MM.1S (cell line): ENCODE measurements around the gene MMP11.

Experiments used
- DNase-seq: peaks from one replicate; pipeline ENCODE4 v3.0.0-alpha.2; 2015
- H2AFZ ChIP-seq: fragments of 300-600 bp; sonication (generic); 2 replicates; pipeline ENCODE4 v1.6.0; 2016; ENCODE audit warnings: antibody characterized with exemption, low read length
- H3F3A ChIP-seq: fragments of 300-600 bp; sonication (generic); 2 replicates; pipeline ENCODE4 v1.6.1; 2016; ENCODE audit warnings: mild to moderate bottlenecking, antibody characterized with exemption, low read length, moderate library complexity, mixed read lengths; ENCODE audit not compliant: insufficient read depth
- H3K27ac ChIP-seq: fragments of 300-600 bp; sonication (generic); 2 replicates; pipeline ENCODE4 v1.5.1; 2016; ENCODE audit warnings: mild to moderate bottlenecking, low read length
- H3K27me3 ChIP-seq: fragments of 300-600 bp; sonication (generic); replicated peaks from 2 replicates; pipeline ENCODE4 v1.6.0; 2016; ENCODE audit warnings: low read length; ENCODE audit not compliant: insufficient read depth
- H3K36me3 ChIP-seq: fragments of 300-600 bp; sonication (generic); replicated peaks from 2 replicates; pipeline ENCODE4 v1.6.1; 2016; ENCODE audit warnings: mild to moderate bottlenecking, low read length, mixed read lengths; ENCODE audit not compliant: insufficient read depth
- H3K4me1 ChIP-seq: fragments of 300-600 bp; sonication (generic); 2 replicates; pipeline ENCODE4 v1.6.1; 2016; ENCODE audit warnings: low read length, mixed read lengths
- H3K4me2 ChIP-seq: fragments of 300-600 bp; sonication (generic); 2 replicates; pipeline ENCODE4 v1.6.0; 2016; ENCODE audit warnings: low read depth, low read length
- H3K4me3 ChIP-seq: fragments of 300-600 bp; sonication (generic); 2 replicates; pipeline ENCODE4 v1.5.1; 2016; ENCODE audit warnings: low read length, mixed read lengths
- H3K79me2 ChIP-seq: fragments of 300-600 bp; sonication (generic); 2 replicates; pipeline ENCODE4 v1.6.1; 2016; ENCODE audit warnings: mixed run types, low read length, mixed read lengths
- H3K9ac ChIP-seq: fragments of 300-600 bp; sonication (generic); 2 replicates; pipeline ENCODE4 v1.6.1; 2016; ENCODE audit warnings: low read length, mixed read lengths
- H3K9me2 ChIP-seq: fragments of 300-600 bp; sonication (generic); replicated peaks from 2 replicates; pipeline ENCODE4 v1.6.1; 2016; ENCODE audit warnings: mild to moderate bottlenecking, low read length, mixed read lengths; ENCODE audit not compliant: insufficient read depth
- H3K9me3 ChIP-seq: fragments of 300-600 bp; sonication (generic); replicated peaks from 2 replicates; pipeline ENCODE4 v1.6.1; 2016; ENCODE audit warnings: mild to moderate bottlenecking, low read length, mixed read lengths; ENCODE audit not compliant: insufficient read depth
- H4K20me1 ChIP-seq: fragments of 300-600 bp; sonication (generic); 2 replicates; pipeline ENCODE4 v1.6.1; 2016; ENCODE audit warnings: mild to moderate bottlenecking, low read length, moderate library complexity, mixed read lengths; ENCODE audit not compliant: insufficient read depth
- EZH2 ChIP-seq: fragments of 300-600 bp; sonication (generic); optimal IDR thresholded peaks from 2 replicates; pipeline ENCODE3; 2017; ENCODE audit warnings: low read depth, mild to moderate bottlenecking, antibody characterized with exemption, low read length, mixed read lengths
- EZH2phosphoT487 ChIP-seq: fragments of 300-600 bp; sonication (generic); IDR thresholded peaks from 2 replicates; pipeline ENCODE4 v1.6.1; 2018; ENCODE audit warnings: antibody characterized with exemption, low read length
- TF ChIP-seq, protein P1 (sequence below): fragments of 300-600 bp; sonication (generic); IDR thresholded peaks from 2 replicates; pipeline ENCODE4 v1.5.1; 2016; ENCODE audit warnings: antibody characterized with exemption, low read length, mixed read lengths

MMP11 gene

DNA sequence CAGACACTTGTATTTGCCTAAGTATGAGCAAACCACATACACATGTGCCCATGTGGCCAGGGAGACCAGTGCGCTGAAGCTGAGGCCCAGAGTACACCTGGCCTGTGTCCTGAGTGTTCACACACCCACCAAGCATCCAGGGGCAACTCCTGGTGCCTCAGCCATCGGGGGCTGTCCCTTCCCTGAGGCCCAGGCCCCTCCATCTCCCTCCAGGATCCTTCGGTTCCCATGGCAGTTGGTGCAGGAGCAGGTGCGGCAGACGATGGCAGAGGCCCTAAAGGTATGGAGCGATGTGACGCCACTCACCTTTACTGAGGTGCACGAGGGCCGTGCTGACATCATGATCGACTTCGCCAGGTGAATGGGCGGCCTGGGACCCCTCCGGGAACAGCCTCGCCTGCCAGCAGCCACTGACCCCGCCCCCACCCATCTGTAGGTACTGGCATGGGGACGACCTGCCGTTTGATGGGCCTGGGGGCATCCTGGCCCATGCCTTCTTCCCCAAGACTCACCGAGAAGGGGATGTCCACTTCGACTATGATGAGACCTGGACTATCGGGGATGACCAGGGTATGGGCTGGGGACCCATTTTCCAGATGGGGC, 7.6 kb downstream of the MMP11 start:
- H3K36me3 ChIP-seq = no peaks in the 10 kb centered on the region
- H2AFZ ChIP-seq = no peak overlapping the region
- DNase-seq = no peak

DNA sequence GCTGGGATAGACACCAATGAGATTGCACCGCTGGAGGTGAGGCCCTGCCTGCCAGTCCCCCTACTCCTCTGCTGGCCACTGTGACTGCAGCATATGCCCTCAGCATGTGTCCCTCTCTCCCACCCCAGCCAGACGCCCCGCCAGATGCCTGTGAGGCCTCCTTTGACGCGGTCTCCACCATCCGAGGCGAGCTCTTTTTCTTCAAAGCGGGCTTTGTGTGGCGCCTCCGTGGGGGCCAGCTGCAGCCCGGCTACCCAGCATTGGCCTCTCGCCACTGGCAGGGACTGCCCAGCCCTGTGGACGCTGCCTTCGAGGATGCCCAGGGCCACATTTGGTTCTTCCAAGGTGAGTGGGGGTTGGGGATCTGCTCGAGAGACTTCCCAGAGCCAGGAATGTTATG, 8.4 kb downstream of the MMP11 start:
- Histone ChIP-seq H3K4me3 (no peak overlapping the region), H3K9me2 (no peaks in the 10 kb centered on the region), H3K79me2 (no peaks in the 10 kb centered on the region), H3F3A (peaks cover 5% of the 10 kb centered on the region), H3K4me1 (peaks cover 5% of the 10 kb centered on the region; the same call in 1 of the 2 replicates), H3K4me2 (no peak overlapping the region), H3K36me3 (no peaks in the 10 kb centered on the region), H4K20me1 (no peaks in the 10 kb centered on the region), H3K27me3 (no peaks in the 10 kb centered on the region), H3K9me3 (no peaks in the 10 kb centered on the region), H3K9ac (no peak overlapping the region), H3K27ac (no peak overlapping the region), H2AFZ (no peak overlapping the region)
- TF ChIP-seq EZH2phosphoT487 = no peak
- TF ChIP-seq, protein P1, sequence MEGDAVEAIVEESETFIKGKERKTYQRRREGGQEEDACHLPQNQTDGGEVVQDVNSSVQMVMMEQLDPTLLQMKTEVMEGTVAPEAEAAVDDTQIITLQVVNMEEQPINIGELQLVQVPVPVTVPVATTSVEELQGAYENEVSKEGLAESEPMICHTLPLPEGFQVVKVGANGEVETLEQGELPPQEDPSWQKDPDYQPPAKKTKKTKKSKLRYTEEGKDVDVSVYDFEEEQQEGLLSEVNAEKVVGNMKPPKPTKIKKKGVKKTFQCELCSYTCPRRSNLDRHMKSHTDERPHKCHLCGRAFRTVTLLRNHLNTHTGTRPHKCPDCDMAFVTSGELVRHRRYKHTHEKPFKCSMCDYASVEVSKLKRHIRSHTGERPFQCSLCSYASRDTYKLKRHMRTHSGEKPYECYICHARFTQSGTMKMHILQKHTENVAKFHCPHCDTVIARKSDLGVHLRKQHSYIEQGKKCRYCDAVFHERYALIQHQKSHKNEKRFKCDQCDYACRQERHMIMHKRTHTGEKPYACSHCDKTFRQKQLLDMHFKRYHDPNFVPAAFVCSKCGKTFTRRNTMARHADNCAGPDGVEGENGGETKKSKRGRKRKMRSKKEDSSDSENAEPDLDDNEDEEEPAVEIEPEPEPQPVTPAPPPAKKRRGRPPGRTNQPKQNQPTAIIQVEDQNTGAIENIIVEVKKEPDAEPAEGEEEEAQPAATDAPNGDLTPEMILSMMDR = no peak
- DNase-seq = no peak

More for the DNA sequence above, 7.6 kb downstream of the MMP11 start:
- H3K9me3 ChIP-seq = no peaks in the 10 kb centered on the region
- no peak overlapping the region for H3K4me2 ChIP-seq
- H3K9ac ChIP-seq = no peak overlapping the region
- no peaks in the 10 kb centered on the region for H4K20me1 ChIP-seq
- H3K9me2 ChIP-seq = no peaks in the 10 kb centered on the region
- H3K27ac ChIP-seq = no peak overlapping the region
- TF ChIP-seq EZH2phosphoT487 (no peak), EZH2 (no peak)
- TF ChIP-seq, protein P1 = no peak
- H3K4me1 ChIP-seq = no peaks in the 10 kb centered on the region
- H3K79me2 ChIP-seq = no peaks in the 10 kb centered on the region
- no peak overlapping the region for H3K4me3 ChIP-seq
- H3K27me3 ChIP-seq = no peaks in the 10 kb centered on the region
- no peaks in the 10 kb centered on the region for H3F3A ChIP-seq

DNA sequence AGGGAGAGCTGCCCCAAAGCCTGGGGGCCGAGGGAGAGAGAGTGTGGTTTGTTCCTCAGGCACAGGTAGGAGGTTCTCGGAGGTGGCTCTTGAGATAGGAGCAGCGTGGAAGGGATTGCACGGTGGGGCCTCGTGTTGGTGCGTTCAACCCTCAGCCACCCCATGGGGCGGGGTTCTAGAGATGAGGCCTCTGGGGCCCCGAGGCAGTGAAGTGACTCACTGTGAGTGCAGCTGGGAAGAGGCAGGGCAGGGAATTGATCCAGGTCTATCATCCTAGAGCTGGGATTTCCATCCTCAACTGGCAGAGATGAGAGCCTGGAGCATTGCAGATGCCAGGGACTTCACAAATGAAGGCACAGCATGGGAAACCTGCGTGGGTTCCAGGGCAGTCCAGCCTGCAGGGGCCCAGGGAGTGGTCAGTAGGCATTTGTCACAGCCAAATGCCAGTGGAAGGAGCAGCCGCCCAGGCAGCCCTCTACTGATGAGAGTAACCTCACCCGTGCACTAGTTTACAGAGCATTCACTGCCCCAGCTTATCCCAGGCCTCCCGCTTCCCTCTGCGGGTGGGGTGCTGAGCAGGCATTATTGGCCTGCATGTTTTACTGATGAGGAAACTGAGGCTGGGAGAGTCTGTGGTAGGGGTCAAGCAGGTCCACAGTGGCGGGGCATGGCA, 9.0 kb downstream of the MMP11 start:
- Histone ChIP-seq H3K9me2 (no peaks in the 10 kb centered on the region), H3K4me3 (no peak overlapping the region), H3F3A (peaks cover 10% of the 10 kb centered on the region), H4K20me1 (no peaks in the 10 kb centered on the region), H2AFZ (no peak overlapping the region), H3K9ac (no peak overlapping the region), H3K4me1 (peaks cover 10% of the 10 kb centered on the region; the same call in 1 of the 2 replicates), H3K36me3 (no peaks in the 10 kb centered on the region), H3K79me2 (no peaks in the 10 kb centered on the region), H3K9me3 (no peaks in the 10 kb centered on the region), H3K27me3 (no peaks in the 10 kb centered on the region), H3K27ac (no peak overlapping the region), H3K4me2 (no peak overlapping the region)
- no peak for TF ChIP-seq EZH2phosphoT487
- no peak for TF ChIP-seq EZH2
- TF ChIP-seq, protein P1 = no peak
- no peak for DNase-seq
